ENCODE measurements around the gene HPS1.

GRCh38 chr10:98368644-98369043 is 78.1 kb downstream of the HPS1 start:
- TF ChIP-seq CTCF (IDR thresholded peaks at IDR 0.05) (no peak), POLR2AphosphoS5 (IDR thresholded peaks at IDR 0.05; ENCODE audit: insufficient read depth in 1 of 2, low read depth in 1 of 2) (no peak)
